NT2/D1 (cell line): Measurements from ENCODE around the gene NRL.

Experiments used
- SUZ12 ChIP-seq: IDR thresholded peaks from 2 replicates; pipeline ENCODE4 v1.6.1; 2011; ENCODE audit not compliant: insufficient read length, insufficient read depth; ENCODE audit errors: extremely low read depth
- YY1 ChIP-seq: IDR thresholded peaks from 2 replicates; pipeline ENCODE4 v1.6.1; 2011; ENCODE audit not compliant: insufficient read length, insufficient read depth
- ZNF274 ChIP-seq: IDR thresholded peaks from 2 replicates; pipeline ENCODE4 v1.6.1; 2011; ENCODE audit warnings: mild to moderate bottlenecking, low read depth, low read length

DNA sequence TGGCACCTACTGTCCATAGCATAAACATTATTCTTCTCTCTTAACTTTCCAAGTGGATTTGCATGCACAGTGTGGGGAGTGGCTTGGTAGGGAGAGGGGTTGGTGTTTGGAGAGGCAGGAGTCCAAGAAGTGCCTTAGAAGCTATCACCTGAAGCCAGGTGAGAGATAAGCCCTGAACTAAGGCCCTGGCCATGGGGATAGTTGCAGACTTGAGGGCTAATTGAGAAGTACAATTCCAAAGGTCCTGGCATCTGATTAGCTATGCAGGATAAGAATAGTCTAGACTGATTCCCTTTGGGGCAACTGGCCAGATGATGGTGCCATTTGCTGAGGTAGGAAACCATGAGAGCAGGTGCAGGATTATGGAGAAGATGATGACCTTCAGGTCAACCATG is 22.6 kb downstream of the NRL start:
- no peak for TF ChIP-seq SUZ12
- TF ChIP-seq ZNF274: no peak
- TF ChIP-seq YY1: no peak
